H7 (cell line): ENCODE data around the gene OSBPL8. TPM values are rescaled to one million over a fixed set of nuclear protein-coding genes. Genes with fewer than 3 reads are reported as not detected.

Experiments used
- DNase-seq: peaks from one replicate; pipeline ENCODE4 v3.0.0; 2012
- H3K27me3 ChIP-seq: 2 replicates; pipeline ENCODE4 v1.6.0; 2011; ENCODE audit warnings: mild to moderate bottlenecking, low read length; ENCODE audit not compliant: control insufficient read depth, insufficient read depth
- H3K36me3 ChIP-seq: replicated peaks from 2 replicates; pipeline ENCODE4 v1.5.1; 2011; ENCODE audit warnings: low read length; ENCODE audit not compliant: control insufficient read depth, insufficient read depth
- H3K4me3 ChIP-seq: 2 replicates; pipeline ENCODE4 v1.5.1; 2011; ENCODE audit warnings: low read depth, mild to moderate bottlenecking, control low read depth, low read length, moderate library complexity; ENCODE audit not compliant: insufficient read depth
- total RNA-seq: library from RNA; depleted of rRNA; stranded (reverse); fragments of >200 nt; shearing (Covaris generic); gene quantifications from 2 replicates; pipeline ENCODE4 v1.2.3, GENCODE V29; 2014

The OSBPL8 gene
- total RNA-seq, 1 experiment from 2014 or later: 32.5 TPM

DNA sequence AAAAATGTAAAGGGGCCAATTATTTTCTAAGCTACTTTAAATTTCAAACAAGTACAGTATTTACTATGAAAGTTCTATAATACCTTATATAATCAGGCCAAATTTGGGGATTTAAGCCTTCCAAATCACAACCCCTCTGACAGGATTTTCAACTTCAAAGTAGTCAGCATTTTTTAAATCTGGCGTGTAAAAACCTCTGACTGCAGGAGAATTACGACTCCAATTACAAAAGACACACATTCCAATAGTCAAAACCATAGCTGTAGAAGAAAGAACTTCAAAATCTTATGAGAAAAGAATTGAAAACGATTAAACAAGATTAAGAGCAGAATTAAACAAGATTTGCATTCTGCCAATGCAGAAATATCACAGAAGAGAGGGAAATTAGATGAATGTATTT lies 12.7 kb downstream of the OSBPL8 start:
- Histone ChIP-seq H3K36me3 (no peaks in the 10 kb centered on the region), H3K27me3 (no peaks in the 10 kb centered on the region), H3K4me3 (no peak overlapping the region)
- DNase-seq: no peak

DNA sequence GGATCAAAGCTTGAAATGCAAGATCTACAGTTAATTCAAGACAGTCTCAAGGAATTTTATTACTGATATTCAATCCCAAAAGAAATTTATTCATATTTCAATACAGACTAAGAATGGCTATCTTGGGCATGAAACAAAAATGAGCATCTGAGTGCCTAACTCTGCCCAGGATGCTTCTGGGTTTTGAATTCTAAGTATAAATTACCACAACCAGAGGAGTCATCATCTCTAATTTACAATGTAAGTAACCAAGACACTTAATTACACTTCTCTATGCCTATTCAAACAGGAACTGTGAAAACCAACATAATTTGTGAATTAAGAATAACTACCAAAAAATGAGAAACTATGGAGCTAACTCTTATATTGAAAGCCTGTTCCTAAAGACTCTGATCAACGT lies 14.1 kb downstream of the OSBPL8 start:
- Histone ChIP-seq H3K4me3 (no peak overlapping the region), H3K27me3 (no peaks in the 10 kb centered on the region), H3K36me3 (no peaks in the 10 kb centered on the region)
- no peak for DNase-seq

DNA sequence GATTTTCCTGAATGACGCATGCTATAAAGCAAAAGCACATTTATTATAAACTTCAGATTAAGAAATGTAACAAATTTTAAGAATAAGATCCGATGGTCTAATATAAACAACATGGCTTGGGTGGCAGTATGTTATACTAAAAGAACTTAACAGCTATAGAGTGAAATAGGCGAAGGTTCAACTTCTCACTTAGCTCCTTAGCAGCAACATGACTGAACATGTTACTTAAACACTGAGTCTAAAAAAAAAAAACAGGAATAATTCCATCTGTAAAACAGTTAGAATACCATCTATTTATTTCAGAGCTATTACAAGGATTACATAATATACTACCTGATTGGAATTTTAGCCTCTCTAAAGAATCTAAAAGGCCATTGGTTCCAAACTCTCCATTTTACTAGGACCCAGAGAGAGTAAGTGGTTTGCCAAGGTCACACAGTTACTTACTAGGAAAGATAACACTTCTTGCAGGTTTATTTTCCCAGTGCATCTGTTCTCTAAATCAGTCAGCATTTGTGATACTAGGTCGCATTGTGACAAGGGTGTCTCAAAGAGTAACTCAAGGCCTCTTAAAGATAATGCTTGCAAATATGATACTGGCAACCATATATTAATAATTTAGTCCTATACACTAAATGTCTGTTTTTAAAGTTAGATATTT lies 14.8 kb downstream of the OSBPL8 start:
- Histone ChIP-seq H3K36me3 (no peaks in the 10 kb centered on the region), H3K27me3 (no peaks in the 10 kb centered on the region), H3K4me3 (no peak overlapping the region)
- no peak for DNase-seq

GRCh38 chr12:76543813-76544347 lies 15.7 kb downstream of the OSBPL8 start:
- Histone ChIP-seq H3K27me3 (no peaks in the 10 kb centered on the region), H3K4me3 (no peak overlapping the region), H3K36me3 (no peaks in the 10 kb centered on the region)
- DNase-seq: no peak

DNA sequence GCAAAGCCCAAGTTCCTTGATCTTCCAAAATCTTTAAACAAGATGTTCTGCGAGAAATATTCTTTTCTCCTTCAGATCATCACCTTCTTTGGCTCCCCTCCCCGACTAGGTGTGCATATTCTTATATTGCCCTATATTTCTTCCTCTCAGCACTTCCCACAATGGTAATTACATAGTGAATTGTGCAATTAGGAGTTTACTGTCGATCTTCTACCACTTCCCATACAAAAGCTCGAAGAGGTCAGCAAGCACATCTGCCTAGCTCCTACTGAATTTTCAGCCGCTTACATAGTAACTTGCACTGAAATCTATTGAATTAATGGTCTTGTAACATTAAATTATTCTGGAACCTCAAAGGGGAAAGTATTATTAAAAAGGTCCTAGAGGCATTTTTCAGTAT lies 16.7 kb downstream of the OSBPL8 start:
- Histone ChIP-seq H3K27me3 (no peaks in the 10 kb centered on the region), H3K4me3 (no peak overlapping the region), H3K36me3 (no peaks in the 10 kb centered on the region)
- no peak for DNase-seq

DNA sequence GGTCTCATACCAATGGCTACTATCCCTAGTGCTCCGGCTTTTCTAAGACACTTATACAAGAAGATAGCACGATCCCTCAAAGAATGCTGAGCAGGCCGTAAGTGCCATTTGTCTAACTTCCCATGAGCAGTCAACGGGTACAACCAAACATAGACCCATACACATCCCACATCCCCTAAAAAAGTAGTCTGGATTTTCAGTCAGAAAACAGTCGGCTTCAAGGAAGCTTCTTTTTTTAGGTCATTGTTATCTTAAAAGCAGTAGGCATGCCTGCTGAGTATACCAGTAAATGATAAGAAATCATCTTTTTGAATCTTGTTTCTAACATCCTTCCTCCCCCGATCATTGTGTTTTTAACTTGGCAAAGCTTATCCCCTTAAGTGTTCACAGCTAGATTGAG lies 19.8 kb downstream of the OSBPL8 start:
- DNase-seq: no peak
- H3K36me3 ChIP-seq: no peaks in the 10 kb centered on the region
- H3K4me3 ChIP-seq: no peak overlapping the region
- no peaks in the 10 kb centered on the region for H3K27me3 ChIP-seq

GRCh38 chr12:76537923-76538322 lies 21.6 kb downstream of the OSBPL8 start:
- Histone ChIP-seq H3K4me3 (no peak overlapping the region), H3K36me3 (no peaks in the 10 kb centered on the region), H3K27me3 (no peaks in the 10 kb centered on the region)
- no peak for DNase-seq

- H3K36me3 ChIP-seq: no peaks in the 10 kb centered on the region
- H3K27me3 ChIP-seq: no peaks in the 10 kb centered on the region
- H3K4me3 ChIP-seq: no peak overlapping the region
- no peak for DNase-seq
These were observed 23.0 kb downstream of the OSBPL8 start for GRCh38 chr12:76536546-76536945.

GRCh38 chr12:76535170-76535569 lies 24.4 kb downstream of the OSBPL8 start:
- no peaks in the 10 kb centered on the region for H3K36me3 ChIP-seq
- no peak for DNase-seq
- no peak overlapping the region for H3K4me3 ChIP-seq
- H3K27me3 ChIP-seq: no peaks in the 10 kb centered on the region

GRCh38 chr12:76533331-76533730 lies 26.2 kb downstream of the OSBPL8 start:
- Histone ChIP-seq H3K27me3 (no peaks in the 10 kb centered on the region), H3K36me3 (no peaks in the 10 kb centered on the region), H3K4me3 (no peak overlapping the region)
- DNase-seq: no peak

DNA sequence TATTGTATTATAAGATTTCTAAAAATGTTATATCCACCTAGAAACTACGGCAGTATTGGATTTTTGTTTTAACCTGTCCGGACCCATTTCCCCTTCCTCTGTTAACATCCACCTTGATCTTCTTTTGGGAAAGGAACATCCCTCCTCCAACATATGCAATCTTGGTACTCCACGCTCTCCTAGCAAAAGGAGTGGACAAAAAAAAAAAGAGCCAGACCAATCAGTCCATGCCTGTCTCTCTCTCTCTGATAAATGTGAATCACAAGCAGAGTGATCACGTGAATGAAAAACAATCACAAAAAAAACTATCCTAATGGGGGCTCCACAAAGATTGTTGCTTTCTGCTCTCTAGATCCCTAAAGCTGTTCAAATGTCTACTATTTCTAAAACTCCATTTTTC lies 27.1 kb downstream of the OSBPL8 start:
- no peak overlapping the region for H3K4me3 ChIP-seq
- no peak for DNase-seq
- no peaks in the 10 kb centered on the region for H3K27me3 ChIP-seq
- H3K36me3 ChIP-seq: peaks cover 1% of the 10 kb centered on the region

GRCh38 chr12:76531056-76531455 lies 28.5 kb downstream of the OSBPL8 start:
- DNase-seq: no peak
- no peak overlapping the region for H3K4me3 ChIP-seq
- H3K27me3 ChIP-seq: no peaks in the 10 kb centered on the region
- peaks cover 1% of the 10 kb centered on the region for H3K36me3 ChIP-seq

GRCh38 chr12:76530516-76530915 lies 29.1 kb downstream of the OSBPL8 start:
- no peaks in the 10 kb centered on the region for H3K27me3 ChIP-seq
- H3K4me3 ChIP-seq: no peak overlapping the region
- no peak for DNase-seq
- peaks cover 1% of the 10 kb centered on the region for H3K36me3 ChIP-seq

- DNase-seq: no peak
- H3K4me3 ChIP-seq: no peak overlapping the region
- no peaks in the 10 kb centered on the region for H3K27me3 ChIP-seq
- H3K36me3 ChIP-seq: peaks cover 1% of the 10 kb centered on the region
These were observed 30.2 kb downstream of the OSBPL8 start for GRCh38 chr12:76529226-76529918.

GRCh38 chr12:76523408-76523807 lies 36.2 kb downstream of the OSBPL8 start:
- Histone ChIP-seq H3K27me3 (no peaks in the 10 kb centered on the region), H3K36me3 (peaks cover 6% of the 10 kb centered on the region), H3K4me3 (no peak overlapping the region)
- no peak for DNase-seq
